Uterus (tissue), 4 donors: ENCODE results near the gene PRRG4. TPM values are rescaled to one million over a fixed set of nuclear protein-coding genes. Genes with fewer than 3 reads are reported as not detected.
A peak's percentile ranks its signal among the peaks of the same experiment; 100 is the strongest.
"Not testable (repeated sequence)": the region's sequence is repeated elsewhere in the genome, so short reads cannot be mapped to it uniquely, and the experiment has no call there.

ENCODE experiments used
- DNase-seq, 2 donors: peaks; one replicate each; pipeline ENCODE4 v3.0.0-alpha.2; 2019 to 2020
- H3K27ac ChIP-seq, 2 donors: fragments of 200-600 bp; sonication (generic); 1 replicate in 1 of 2; 2 replicates in 1 of 2; pipeline ENCODE4 v1.5.1; 2016 to 2018
- H3K27me3 ChIP-seq, 2 donors: fragments of 200-600 bp; sonication (generic); one replicate each; pipeline ENCODE4 v1.5.1; 2018 to 2019; ENCODE audit warnings: control low read depth in 1 of 2
- H3K36me3 ChIP-seq, 2 donors: fragments of 200-600 bp; sonication (generic); one replicate each; pipeline ENCODE4 v1.5.1; 2019; ENCODE audit warnings: control low read depth in 1 of 2
- H3K4me1 ChIP-seq, 2 donors: fragments of 200-600 bp; sonication (generic); one replicate each; pipeline ENCODE4 v1.5.1; 2018 to 2019; ENCODE audit warnings: control low read depth in 1 of 2
- H3K4me3 ChIP-seq, 2 donors: fragments of 200-600 bp; sonication (generic); 1 replicate in 1 of 2; 2 replicates in 1 of 2; pipeline ENCODE4 v1.5.1; 2018 to 2019; ENCODE audit warnings: mild to moderate bottlenecking in 1 of 2
- H3K9me3 ChIP-seq, 2 donors: fragments of 200-600 bp; sonication (generic); one replicate each; pipeline ENCODE4 v1.5.1; 2019; ENCODE audit warnings: control low read depth in 1 of 2
- CTCF ChIP-seq, 4 experiments: fragments of 200-600 bp in 2 of 4; fragments of 450-650 bp in 2 of 4; sonication (generic) in 2 of 4; IDR thresholded peaks; one replicate each; pipeline ENCODE4 v1.5.1; 2016 to 2019; ENCODE audit warnings: antibody characterized with exemption in 4 of 4, mild to moderate bottlenecking in 2 of 4, moderate library complexity in 1 of 4
- POLR2A ChIP-seq, 2 donors: fragments of 450-650 bp; IDR thresholded peaks; one replicate each; pipeline ENCODE4 v1.6.1; 2016; ENCODE audit warnings: antibody characterized with exemption in 2 of 2, mild to moderate bottlenecking in 1 of 2, moderate library complexity in 1 of 2
- intact Hi-C: fragments of 100-400 bp; cut with DNase I; formaldehyde crosslinking; loops from one replicate; pipeline ENCODE4 v1.15.1; 2023; ENCODE audit warnings: low total_unique reads
- total RNA-seq, 4 donors: library from RNA; depleted of rRNA in 3 of 4; stranded (reverse); fragments of >200 nt in 3 of 4; gene quantifications; one replicate each; pipeline versions ENCODE4 v1.1.0 to v1.2.4, GENCODE V29; 2014 to 2023
- donor health status: DM: yes; HTN: yes; CAD: no.

Gene PRRG4
- total RNA-seq, 4 donors from 2014 or later = 0.29 to 2.3 (median 1.4) TPM

- Histone ChIP-seq H3K9me3 (no peaks in the 10 kb centered on the region), H3K27me3 (no peaks in the 10 kb centered on the region), H3K4me3 (no peak overlapping the region), H3K36me3 (no peaks in the 10 kb centered on the region), H3K4me1 (no peaks in the 10 kb centered on the region), H3K27ac (no peak overlapping the region)
- DNase-seq = no peak
- intact Hi-C loops = no loop called here
- TF ChIP-seq POLR2A (IDR thresholded peaks at IDR 0.05) = no peak
- TF ChIP-seq CTCF (IDR thresholded peaks at IDR 0.05) = no peak
These were observed 29.0 kb downstream of the PRRG4 start for GRCh38 chr11:32858731-32859130.

GRCh38 chr11:32861850-32862577 is 32.3 kb downstream of the PRRG4 start:
- TF ChIP-seq CTCF (IDR thresholded peaks at IDR 0.05) = no peak
- TF ChIP-seq POLR2A (IDR thresholded peaks at IDR 0.05) = no peak
- Histone ChIP-seq H3K4me1 (no peaks in the 10 kb centered on the region), H3K36me3 (no peaks in the 10 kb centered on the region), H3K4me3 (no peak overlapping the region), H3K27ac (no peak overlapping the region), H3K27me3 (no peaks in the 10 kb centered on the region), H3K9me3 (no peaks in the 10 kb centered on the region)
- intact Hi-C loops = no loop called here
- DNase-seq = no peak

DNA sequence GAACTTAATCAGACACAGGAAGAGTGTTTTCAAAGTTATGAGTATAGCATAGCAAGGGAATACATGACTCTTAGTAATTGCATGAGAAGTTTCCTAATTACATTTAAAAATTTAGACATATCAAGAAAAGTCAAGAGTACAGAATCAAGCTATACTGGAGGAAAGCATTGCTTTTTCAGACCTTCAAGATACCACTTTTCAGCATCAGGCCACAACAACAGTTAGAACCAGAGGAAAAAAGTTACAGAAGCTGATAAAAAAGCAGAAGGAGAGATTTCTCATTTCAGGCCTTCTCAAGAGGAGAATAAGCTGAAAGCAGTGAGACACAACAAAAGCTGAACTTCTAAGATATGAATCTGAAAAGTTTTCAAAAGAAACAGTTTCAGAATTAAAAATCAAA is 34.8 kb downstream of the PRRG4 start:
- Histone ChIP-seq H3K27me3 (no peaks in the 10 kb centered on the region), H3K9me3 (no peaks in the 10 kb centered on the region), H3K36me3 (no peaks in the 10 kb centered on the region), H3K27ac (no peak overlapping the region), H3K4me3 (no peak overlapping the region), H3K4me1 (no peaks in the 10 kb centered on the region)
- no peak for DNase-seq
- TF ChIP-seq POLR2A (IDR thresholded peaks at IDR 0.05) (no peak), CTCF (IDR thresholded peaks at IDR 0.05) (no peak)
- intact Hi-C loops = no loop called here

GRCh38 chr11:32868752-32869151 is 39.0 kb downstream of the PRRG4 start:
- DNase-seq, H3K4me1 ChIP-seq, intact Hi-C loops, H3K9me3 ChIP-seq, H3K4me3 ChIP-seq, H3K27me3 ChIP-seq, H3K36me3 ChIP-seq, H3K27ac ChIP-seq: not testable (repeated sequence)

DNA sequence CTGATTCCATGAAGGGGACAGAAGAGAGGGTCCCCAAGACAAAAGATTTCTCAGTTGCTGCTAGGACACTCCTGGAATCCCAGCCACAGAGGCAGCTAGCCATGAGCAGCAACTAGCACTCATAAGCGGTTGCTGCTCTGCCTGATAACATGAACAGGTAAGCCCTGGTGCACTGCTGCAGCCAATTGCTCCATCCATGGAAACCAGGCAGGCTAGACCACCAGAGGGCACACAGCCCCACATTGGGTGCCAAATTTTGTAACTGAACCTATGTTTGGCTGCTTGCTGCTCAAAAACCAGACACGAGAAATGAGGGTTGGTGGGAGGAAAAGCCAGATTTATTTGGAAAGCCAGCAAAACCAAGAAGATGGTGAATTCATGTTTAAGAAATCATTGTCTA is 40.9 kb downstream of the PRRG4 start:
- Histone ChIP-seq H3K36me3 (no peaks in the 10 kb centered on the region), H3K27ac (no peak overlapping the region), H3K4me3 (no peak overlapping the region), H3K27me3 (no peaks in the 10 kb centered on the region), H3K9me3 (no peaks in the 10 kb centered on the region), H3K4me1 (no peaks in the 10 kb centered on the region)
- DNase-seq = peak in 1 of 2 donors; percentile 14
- TF ChIP-seq CTCF (IDR thresholded peaks at IDR 0.05) (peak in 2 of 4 experiments; percentile 27 to 28), POLR2A (IDR thresholded peaks at IDR 0.05) (no peak)
- intact Hi-C loops = no loop called here

GRCh38 chr11:32874132-32874531 is 44.4 kb downstream of the PRRG4 start:
- Histone ChIP-seq H3K27me3 (no peaks in the 10 kb centered on the region), H3K4me1 (no peaks in the 10 kb centered on the region), H3K4me3 (no peak overlapping the region), H3K27ac (no peak overlapping the region), H3K36me3 (no peaks in the 10 kb centered on the region), H3K9me3 (no peaks in the 10 kb centered on the region)
- DNase-seq = no peak
- TF ChIP-seq CTCF (IDR thresholded peaks at IDR 0.05) (no peak), POLR2A (IDR thresholded peaks at IDR 0.05) (no peak)
- intact Hi-C loops = no loop called here
